HEK293T (cell line): Measurements from ENCODE around the gene CYB5R2.

Experiments used
- ARNT ChIP-seq: fragments of 450-650 bp; IDR thresholded peaks from 2 replicates; pipeline ENCODE4 v1.6.1; 2017; ENCODE audit warnings: mild to moderate bottlenecking
- CTBP1 ChIP-seq: fragments of 450-650 bp; IDR thresholded peaks from 2 replicates; pipeline ENCODE4 v1.6.1; 2016; ENCODE audit warnings: borderline replicate concordance
- FOXM1 ChIP-seq: fragments of 450-650 bp; IDR thresholded peaks from 2 replicates; pipeline ENCODE4 v1.6.1; 2017; ENCODE audit warnings: mild to moderate bottlenecking, borderline replicate concordance
- L3MBTL2 ChIP-seq: fragments of 450-650 bp; conservative IDR thresholded peaks from 2 replicates; pipeline ENCODE4 v1.6.1; 2016; ENCODE audit warnings: mild to moderate bottlenecking
- PKNOX1 ChIP-seq: fragments of 450-650 bp; IDR thresholded peaks from 2 replicates; pipeline ENCODE4 v1.6.1; 2016
- SP1 ChIP-seq: fragments of 450-650 bp; IDR thresholded peaks from 2 replicates; pipeline ENCODE4 v1.6.1; 2017
- SUZ12 ChIP-seq: fragments of 450-650 bp; IDR thresholded peaks from 2 replicates; pipeline ENCODE4 v1.6.1; 2016; ENCODE audit warnings: mild to moderate bottlenecking
- TARDBP ChIP-seq: fragments of 450-650 bp; IDR thresholded peaks from 2 replicates; pipeline ENCODE4 v1.6.1; 2016

GRCh38 chr11:7619322-7619721 lies 54.0 kb downstream of the CYB5R2 start:
- TF ChIP-seq ARNT (no peak), SP1 (no peak), PKNOX1 (no peak), SUZ12 (no peak), CTBP1 (no peak), L3MBTL2 (no peak), FOXM1 (no peak), TARDBP (no peak)
